NB4 (cell line): ENCODE data around the gene CYB5R3.

Experiments
- MYC ChIP-seq: IDR thresholded peaks from 2 replicates; pipeline ENCODE4 v1.6.1; 2011; ENCODE audit warnings: low read depth, low read length
- POLR2A ChIP-seq: IDR thresholded peaks from 2 replicates; pipeline ENCODE4 v1.6.1; 2011; ENCODE audit warnings: mild to moderate bottlenecking; ENCODE audit not compliant: insufficient read length; ENCODE audit errors: extremely low read depth
- TF ChIP-seq, protein P1 (sequence below): IDR thresholded peaks from one replicate; pipeline ENCODE4 v1.5.1; 2012; ENCODE audit warnings: low read depth, low read length
- TF ChIP-seq, protein P2 (sequence below): IDR thresholded peaks from 2 replicates; pipeline ENCODE4 v1.6.1; 2011; ENCODE audit warnings: low read depth, low read length

DNA sequence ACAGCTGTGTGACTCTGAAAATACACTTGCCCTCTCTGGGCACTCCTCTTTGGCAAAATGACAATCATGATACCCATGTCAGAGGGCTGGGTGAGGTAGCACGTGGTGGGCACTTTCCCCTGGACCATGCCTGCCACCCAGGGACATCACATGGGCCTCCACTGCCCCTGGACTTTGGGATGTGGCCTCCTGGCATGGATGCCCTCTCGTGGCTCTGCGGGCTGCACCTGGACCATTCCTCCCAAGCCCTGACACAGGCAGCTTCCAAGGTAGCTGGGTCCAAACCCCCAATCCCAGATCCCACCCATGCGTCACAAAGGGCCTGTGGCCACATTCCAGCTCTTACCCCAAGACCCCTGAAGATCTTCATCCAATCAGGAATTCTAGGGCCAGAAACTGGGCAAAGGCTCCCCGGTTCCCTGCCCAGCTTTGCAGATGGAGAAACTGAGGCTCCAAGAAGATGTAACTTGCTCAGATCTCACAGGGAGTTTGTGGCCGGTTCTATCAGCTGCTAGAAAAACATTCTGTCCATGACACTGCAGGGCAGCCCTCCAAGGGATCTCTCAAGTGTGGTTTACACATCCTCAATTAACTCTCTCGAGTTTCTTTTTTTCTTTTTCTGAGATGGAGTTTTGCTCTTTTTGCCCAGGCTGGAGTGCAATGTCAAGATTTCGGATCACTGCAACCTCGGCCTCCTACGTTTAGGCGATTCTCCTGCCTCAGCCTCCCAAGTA lies 35.4 kb upstream of the CYB5R3 start:
- TF ChIP-seq, protein P1, sequence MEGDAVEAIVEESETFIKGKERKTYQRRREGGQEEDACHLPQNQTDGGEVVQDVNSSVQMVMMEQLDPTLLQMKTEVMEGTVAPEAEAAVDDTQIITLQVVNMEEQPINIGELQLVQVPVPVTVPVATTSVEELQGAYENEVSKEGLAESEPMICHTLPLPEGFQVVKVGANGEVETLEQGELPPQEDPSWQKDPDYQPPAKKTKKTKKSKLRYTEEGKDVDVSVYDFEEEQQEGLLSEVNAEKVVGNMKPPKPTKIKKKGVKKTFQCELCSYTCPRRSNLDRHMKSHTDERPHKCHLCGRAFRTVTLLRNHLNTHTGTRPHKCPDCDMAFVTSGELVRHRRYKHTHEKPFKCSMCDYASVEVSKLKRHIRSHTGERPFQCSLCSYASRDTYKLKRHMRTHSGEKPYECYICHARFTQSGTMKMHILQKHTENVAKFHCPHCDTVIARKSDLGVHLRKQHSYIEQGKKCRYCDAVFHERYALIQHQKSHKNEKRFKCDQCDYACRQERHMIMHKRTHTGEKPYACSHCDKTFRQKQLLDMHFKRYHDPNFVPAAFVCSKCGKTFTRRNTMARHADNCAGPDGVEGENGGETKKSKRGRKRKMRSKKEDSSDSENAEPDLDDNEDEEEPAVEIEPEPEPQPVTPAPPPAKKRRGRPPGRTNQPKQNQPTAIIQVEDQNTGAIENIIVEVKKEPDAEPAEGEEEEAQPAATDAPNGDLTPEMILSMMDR = no peak
- TF ChIP-seq, protein P2, sequence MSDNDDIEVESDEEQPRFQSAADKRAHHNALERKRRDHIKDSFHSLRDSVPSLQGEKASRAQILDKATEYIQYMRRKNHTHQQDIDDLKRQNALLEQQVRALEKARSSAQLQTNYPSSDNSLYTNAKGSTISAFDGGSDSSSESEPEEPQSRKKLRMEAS = no peak
- TF ChIP-seq POLR2A (no peak), MYC (no peak)
